NCI-H1436 treated with DMSO at 0.1 percent for 48 hours (cell line): ENCODE results near the gene ZBTB4.

Experiments used
- DNase-seq: peaks from one replicate; lab custom pipeline; 2025; lab: John Stamatoyannopoulos, UW

Gene ZBTB4

DNA sequence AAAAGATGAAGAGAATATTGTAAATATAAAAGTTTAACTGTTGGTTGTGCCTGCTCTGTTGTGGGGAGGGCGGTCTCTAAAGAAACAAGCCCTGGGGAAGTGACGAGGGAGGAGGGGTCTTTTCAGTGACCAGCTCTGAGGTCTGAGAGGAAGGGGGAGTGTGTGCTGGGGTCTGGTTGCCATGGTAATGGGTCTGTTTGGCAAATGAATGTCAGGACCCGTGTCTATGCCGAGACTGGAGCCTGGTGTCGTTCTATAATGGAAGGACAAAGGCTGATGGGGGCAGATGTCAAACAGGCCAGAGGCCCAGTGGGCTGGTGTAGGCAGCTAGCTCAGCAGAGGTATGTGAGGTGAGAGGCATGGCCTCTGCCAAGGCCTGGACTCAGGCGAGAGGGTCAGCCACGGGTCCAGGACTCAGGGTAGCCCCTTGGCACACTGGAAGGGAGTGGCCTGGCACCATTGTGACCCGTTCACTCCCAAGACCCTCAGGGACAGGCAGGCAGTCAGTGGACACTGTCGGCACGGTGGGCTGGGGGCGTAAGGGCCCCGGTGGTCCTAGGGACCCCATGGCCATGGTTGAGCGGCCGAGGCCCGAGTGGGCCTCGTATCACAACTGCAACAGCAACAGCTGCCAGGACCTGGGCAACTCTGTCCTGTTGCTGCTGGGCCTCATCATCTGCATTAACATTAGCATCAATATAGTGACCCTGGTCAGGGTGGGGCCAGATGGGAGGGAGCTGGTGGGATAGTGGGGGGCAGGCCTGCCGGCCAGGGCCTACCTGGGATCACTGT lies 59.4 kb downstream of the ZBTB4 start, which contains the start of gene SPEM1:
TSS of gene SPEM1 (plus strand) at position 506 of the 792 bp plus-strand sequence. CDS start at position 567, 61 bp downstream.
- DNase-seq, result no peak

DNA sequence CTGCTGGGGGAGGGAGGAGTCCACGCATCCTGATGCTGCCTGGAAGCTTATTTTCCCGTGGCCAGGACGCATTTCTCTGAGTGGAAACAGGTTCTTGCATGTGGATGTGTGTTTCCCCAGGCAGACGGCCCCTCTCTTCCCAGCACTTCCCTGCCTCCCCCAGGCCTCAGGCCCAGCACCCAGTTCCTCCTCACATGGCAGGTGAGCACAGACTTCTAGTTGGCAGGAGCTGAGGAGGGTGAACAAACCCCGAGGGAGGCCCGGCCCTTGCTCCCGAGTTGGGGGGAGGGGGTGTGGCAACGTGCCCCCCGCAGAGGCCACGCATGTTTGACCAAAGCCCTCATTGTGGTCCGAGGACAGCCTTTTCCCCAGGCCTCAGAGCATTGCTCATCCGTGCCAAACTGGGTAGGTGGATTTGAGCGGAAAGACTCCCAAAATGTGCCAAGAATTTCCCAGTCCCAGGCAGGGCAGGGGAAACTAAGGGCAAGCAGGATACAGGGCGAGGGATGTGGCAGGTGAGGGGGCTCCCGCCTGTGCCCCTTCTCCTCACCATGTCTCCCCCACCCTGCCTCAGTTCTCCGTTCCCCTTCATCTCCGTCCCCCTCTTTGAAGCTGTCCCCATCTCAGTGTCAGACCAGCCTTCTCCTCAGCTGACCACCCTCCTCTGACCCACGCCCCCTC lies 60.8 kb downstream of the ZBTB4 start:
- DNase-seq, result no peak

DNA sequence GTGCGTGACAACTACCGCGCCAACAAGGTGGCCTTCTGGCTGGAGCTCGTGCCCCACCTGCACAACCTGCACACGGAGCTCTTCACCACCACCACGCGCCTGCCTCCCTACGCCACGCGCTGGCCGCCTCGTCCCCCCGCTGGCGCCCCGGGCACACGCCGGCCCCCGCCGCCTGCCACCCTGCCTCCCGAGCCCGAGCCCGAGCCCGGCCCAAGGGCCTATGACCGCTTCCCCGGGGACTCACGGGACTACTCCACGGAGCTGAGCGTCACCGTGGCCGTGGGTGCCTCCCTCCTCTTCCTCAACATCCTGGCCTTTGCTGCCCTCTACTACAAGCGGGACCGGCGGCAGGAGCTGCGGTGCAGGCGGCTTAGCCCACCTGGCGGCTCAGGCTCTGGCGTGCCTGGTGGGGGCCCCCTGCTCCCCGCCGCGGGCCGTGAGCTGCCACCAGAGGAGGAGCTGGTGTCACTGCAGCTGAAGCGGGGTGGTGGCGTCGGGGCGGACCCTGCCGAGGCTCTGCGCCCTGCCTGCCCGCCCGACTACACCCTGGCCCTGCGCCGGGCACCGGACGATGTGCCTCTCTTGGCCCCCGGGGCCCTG lies 62.3 kb downstream of the ZBTB4 start:
- no peak for DNase-seq

DNA sequence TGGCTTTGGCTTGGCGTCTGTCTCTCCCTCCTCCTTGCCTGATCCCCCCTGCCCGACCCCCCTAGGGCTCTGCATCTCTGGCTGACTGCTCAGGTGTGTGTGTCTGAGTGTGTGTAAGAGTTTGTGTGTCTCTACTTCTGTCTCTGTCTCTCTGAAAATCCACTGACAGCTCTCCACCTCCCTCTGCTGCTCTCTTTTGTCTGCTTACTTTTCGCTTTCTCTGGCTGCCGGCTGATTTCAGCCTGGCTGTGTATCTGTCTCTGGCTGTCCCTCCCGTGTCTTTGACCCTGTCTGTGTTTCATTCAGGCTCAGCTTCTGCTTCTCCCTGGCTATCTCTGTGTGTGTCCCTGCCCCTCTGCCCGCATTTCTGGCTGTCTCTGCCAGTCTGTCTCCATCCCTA lies 63.1 kb downstream of the ZBTB4 start:
- no peak for DNase-seq

DNA sequence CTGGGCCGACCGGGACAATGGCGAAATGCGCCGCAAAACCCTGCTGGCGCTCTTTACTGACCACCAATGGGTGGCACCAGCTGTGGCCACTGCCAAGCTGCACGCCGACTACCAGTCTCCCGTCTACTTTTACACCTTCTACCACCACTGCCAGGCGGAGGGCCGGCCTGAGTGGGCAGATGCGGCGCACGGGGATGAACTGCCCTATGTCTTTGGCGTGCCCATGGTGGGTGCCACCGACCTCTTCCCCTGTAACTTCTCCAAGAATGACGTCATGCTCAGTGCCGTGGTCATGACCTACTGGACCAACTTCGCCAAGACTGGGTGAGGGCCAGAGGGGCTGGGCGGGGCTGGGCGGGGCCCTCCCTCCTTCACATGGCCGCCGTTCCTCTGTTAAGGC lies 63.6 kb downstream of the ZBTB4 start:
- DNase-seq, result no peak

DNA sequence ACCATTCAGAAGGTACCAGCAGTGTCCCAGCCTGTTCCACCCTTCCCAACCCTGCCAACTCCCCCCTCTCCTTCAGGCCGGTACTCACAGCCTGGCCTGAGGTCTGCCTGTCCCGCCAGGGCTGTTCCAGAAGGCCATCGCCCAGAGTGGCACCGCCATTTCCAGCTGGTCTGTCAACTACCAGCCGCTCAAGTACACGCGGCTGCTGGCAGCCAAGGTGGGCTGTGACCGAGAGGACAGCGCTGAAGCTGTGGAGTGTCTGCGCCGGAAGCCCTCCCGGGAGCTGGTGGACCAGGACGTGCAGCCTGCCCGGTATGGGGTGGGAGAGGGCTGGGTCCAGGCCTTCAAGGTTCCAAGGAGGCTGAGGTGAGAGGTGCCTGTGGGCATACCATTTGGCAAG lies 64.6 kb downstream of the ZBTB4 start:
- DNase-seq, result no peak

DNA sequence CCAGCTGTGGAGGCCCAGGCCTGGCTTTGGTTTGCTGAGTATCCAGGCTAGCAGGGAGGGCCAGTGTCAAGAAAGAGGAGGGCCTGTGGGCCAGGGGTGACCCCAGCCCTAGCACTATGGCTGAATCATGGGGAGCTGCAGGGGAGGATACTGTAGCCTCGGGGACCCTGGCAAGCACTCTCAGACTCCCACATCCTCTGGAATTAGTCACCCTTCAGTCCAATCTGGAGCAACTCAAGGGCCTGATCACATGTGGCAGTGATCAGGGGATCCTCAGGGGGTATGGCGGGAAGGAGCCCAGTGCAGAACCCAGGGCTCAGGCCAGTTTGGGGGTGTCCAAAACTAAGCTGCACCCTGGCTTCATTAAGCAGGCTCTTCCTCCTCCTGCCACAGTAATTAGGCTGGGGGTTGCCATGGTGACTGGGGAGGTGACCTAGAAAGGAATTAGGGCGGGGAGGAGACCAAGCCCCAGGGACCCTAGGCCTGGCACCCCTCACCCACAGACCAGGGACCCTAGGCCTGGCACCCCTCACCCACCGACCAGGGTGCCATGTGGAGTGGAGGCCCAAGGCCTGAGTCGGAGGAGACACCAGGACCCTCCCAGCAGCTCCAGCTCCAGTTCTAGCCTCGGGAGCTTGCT lies 66.0 kb downstream of the ZBTB4 start:
- no peak for DNase-seq

DNA sequence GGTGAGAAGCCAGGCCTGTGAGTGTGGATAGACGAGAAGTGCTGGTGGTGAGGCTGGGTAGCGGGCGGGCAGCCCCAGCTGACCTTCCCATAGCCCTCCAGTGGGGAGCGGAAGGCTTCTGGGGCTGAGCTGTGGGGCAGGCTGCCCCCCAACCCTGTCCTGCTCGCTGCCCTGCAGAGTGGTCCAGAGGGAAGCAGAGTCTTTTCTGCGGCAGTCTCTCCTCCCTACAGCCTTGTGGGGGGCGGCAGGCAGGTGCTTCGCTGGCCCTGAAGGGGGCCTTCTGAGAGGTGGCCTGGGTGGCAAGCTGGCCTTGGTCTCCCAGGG lies 68.0 kb downstream of the ZBTB4 start:
- DNase-seq, result no peak

DNA sequence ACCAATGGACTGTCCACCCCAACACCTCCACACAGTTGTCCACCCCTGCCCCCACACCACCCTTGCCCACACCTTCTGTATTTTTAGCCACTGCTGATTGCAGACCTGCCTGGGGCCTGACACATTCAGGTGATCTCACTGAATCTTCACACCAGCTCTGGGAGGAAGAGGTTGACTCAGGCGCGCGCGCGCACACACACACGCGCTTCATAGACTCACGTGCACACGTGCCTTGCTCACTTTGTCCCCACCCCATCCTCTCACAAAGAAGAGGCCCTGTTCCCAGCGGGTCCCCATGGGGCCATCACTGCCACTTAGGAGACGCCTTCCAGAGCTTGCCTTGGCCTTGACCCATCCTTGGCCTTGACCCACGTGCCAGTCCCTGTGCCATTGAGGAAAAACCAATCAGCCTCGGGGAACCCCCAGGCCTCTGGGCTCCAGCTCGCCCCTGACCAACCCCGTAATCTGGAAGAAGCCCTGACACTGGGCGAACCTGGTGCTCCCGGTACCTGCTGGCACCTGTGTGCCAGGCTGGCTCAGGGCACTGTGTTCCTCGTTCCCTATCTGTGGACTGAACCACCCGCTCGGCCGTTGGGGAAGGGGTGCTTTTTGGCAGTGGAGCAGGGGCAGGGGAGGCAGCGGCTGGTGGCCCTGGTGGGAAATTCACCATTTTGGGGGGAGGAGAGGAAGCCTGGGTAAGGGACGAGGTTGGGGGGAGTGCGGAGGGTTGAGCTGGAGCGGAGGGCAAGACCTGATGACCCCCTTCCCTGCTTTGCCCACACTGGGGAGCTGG lies 68.6 kb downstream of the ZBTB4 start:
- DNase-seq, result no peak

DNA sequence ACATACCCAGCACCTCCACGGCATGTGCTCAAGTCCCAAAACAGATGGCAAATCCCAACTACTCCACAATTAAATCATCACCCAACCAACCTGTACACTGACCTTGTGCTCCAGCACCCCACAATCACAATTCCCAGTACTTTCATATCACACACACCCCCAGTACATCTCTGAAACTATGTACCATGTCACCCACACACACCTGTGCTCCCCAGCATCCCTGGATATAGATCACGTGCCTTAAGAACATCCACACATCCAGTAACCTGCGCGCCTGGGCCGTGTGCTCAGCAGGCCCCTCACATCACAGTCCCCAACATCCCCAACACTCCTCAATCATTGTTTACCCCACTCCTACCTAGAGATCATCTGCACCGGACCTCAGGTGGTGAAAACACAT lies 69.7 kb downstream of the ZBTB4 start:
- DNase-seq, result no peak
